Cardiac muscle cell (in vitro differentiated cells and primary cell): ENCODE results near the gene PLB1. TPM values are rescaled to one million over a fixed set of nuclear protein-coding genes. Genes with fewer than 3 reads are reported as not detected.

Source experiments
- DNase-seq, 2 donors: peaks; one replicate each; pipeline versions ENCODE4 v3.0.0 to v3.0.0-alpha.2; 2010 to 2017; ENCODE audit warnings: low read depth in 1 of 2, low spot score in 1 of 2
- H3K27ac ChIP-seq: fragments of 200-600 bp; sonication (generic); 2 replicates; pipeline ENCODE4 v1.5.1; 2016
- H3K27me3 ChIP-seq: fragments of 200-600 bp; sonication (generic); 2 replicates; pipeline ENCODE4 v1.6.0; 2016; ENCODE audit warnings: control low read depth
- H3K36me3 ChIP-seq: fragments of 200-600 bp; sonication (generic); 2 replicates; pipeline ENCODE4 v1.5.1; 2016; ENCODE audit warnings: control low read depth
- H3K4me1 ChIP-seq: fragments of 200-600 bp; sonication (generic); 2 replicates; pipeline ENCODE4 v1.8.1; 2017; ENCODE audit warnings: low read depth, mild to moderate bottlenecking, mixed run types
- H3K4me3 ChIP-seq: fragments of 200-600 bp; sonication (generic); 2 replicates; pipeline ENCODE4 v1.5.1; 2016; ENCODE audit warnings: mild to moderate bottlenecking
- H3K9me3 ChIP-seq: fragments of 200-600 bp; sonication (generic); 2 replicates; pipeline ENCODE4 v1.5.1; 2017; ENCODE audit warnings: low read depth, mild to moderate bottlenecking, control low read depth
- CTCF ChIP-seq: IDR thresholded peaks from 2 replicates; pipeline ENCODE4 v1.5.1; 2012; ENCODE audit warnings: low read depth, mild to moderate bottlenecking, low read length
- polyA plus RNA-seq: library from polyadenylated mRNA; unstranded; fragments of >200 nt; fragmentation: Nextera tagmentation; extraction: Ambion mirVana; gene quantifications from 2 replicates; pipeline ENCODE4 v1.2.1, GENCODE V29; 2016
- total RNA-seq: library from RNA; depleted of rRNA; stranded (reverse); fragments of >200 nt; gene quantifications from 2 replicates; pipeline ENCODE4 v1.2.3, GENCODE V29; 2016

PLB1 gene
- total and polyA plus RNA-seq, 2 experiments from 2014 or later: 1.1 to 1.2 TPM

- Histone ChIP-seq H3K4me3 (no peak overlapping the region), H3K9me3 (no peaks in the 10 kb centered on the region), H3K27me3 (no peaks in the 10 kb centered on the region), H3K4me1 (no peaks in the 10 kb centered on the region), H3K27ac (no peak overlapping the region), H3K36me3 (no peaks in the 10 kb centered on the region)
- no peak for TF ChIP-seq CTCF
- no peak for DNase-seq
Measured at GRCh38 chr2:28580078-28580477, 84.2 kb downstream of the PLB1 start.

- no peak for TF ChIP-seq CTCF
- DNase-seq: no peak
- Histone ChIP-seq H3K36me3 (no peaks in the 10 kb centered on the region), H3K4me1 (no peaks in the 10 kb centered on the region), H3K9me3 (no peaks in the 10 kb centered on the region), H3K27ac (no peak overlapping the region), H3K27me3 (no peaks in the 10 kb centered on the region), H3K4me3 (no peak overlapping the region)
Measured at GRCh38 chr2:28581312-28581711, 85.5 kb downstream of the PLB1 start.

GRCh38 chr2:28582152-28582551 lies 86.3 kb downstream of the PLB1 start:
- no peaks in the 10 kb centered on the region for H3K36me3 ChIP-seq
- no peak overlapping the region for H3K4me3 ChIP-seq
- DNase-seq: no peak
- TF ChIP-seq CTCF: no peak
- H3K9me3 ChIP-seq: no peaks in the 10 kb centered on the region
- no peaks in the 10 kb centered on the region for H3K4me1 ChIP-seq
- H3K27me3 ChIP-seq: no peaks in the 10 kb centered on the region
- no peak overlapping the region for H3K27ac ChIP-seq

GRCh38 chr2:28582595-28582994 lies 86.7 kb downstream of the PLB1 start:
- Histone ChIP-seq H3K27ac (no peak overlapping the region), H3K4me3 (no peak overlapping the region), H3K36me3 (no peaks in the 10 kb centered on the region), H3K9me3 (no peaks in the 10 kb centered on the region), H3K27me3 (no peaks in the 10 kb centered on the region), H3K4me1 (no peaks in the 10 kb centered on the region)
- no peak for DNase-seq
- TF ChIP-seq CTCF: no peak

GRCh38 chr2:28583899-28584553 lies 88.2 kb downstream of the PLB1 start:
- DNase-seq: peak in 1 of 2 donors; percentile 89
- H3K4me1 ChIP-seq: peaks cover 5% of the 10 kb centered on the region
- H3K27me3 ChIP-seq: no peaks in the 10 kb centered on the region
- H3K4me3 ChIP-seq: no peak overlapping the region
- H3K9me3 ChIP-seq: no peaks in the 10 kb centered on the region
- peak overlapping the region; percentile 23 for H3K27ac ChIP-seq
- TF ChIP-seq CTCF: no peak
- H3K36me3 ChIP-seq: no peaks in the 10 kb centered on the region

GRCh38 chr2:28586867-28587266 lies 91.0 kb downstream of the PLB1 start:
- no peak overlapping the region for H3K4me3 ChIP-seq
- no peaks in the 10 kb centered on the region for H3K9me3 ChIP-seq
- TF ChIP-seq CTCF: no peak
- H3K27me3 ChIP-seq: no peaks in the 10 kb centered on the region
- H3K27ac ChIP-seq: no peak overlapping the region
- no peak for DNase-seq
- no peaks in the 10 kb centered on the region for H3K36me3 ChIP-seq
- peaks cover 5% of the 10 kb centered on the region for H3K4me1 ChIP-seq
